ENCODE results near the gene THEMIS. TPM values are rescaled to one million over a fixed set of nuclear protein-coding genes. Genes with fewer than 3 reads are reported as not detected.

Gene THEMIS
- total RNA-seq, 1 experiment from 2014 or later = 0.05 TPM

GRCh38 chr6:127878115-127878514 is 22.7 kb downstream of the THEMIS start:
- TF ChIP-seq POLR2AphosphoS5 (IDR thresholded peaks at IDR 0.05; ENCODE audit: low read depth, low read length) (no peak), REST (IDR thresholded peaks at IDR 0.05; ENCODE audit: insufficient read depth in 1 of 2, low read depth in 2 of 2, low read length in 1 of 2) (no peak), SIN3A (IDR thresholded peaks at IDR 0.05; ENCODE audit: borderline replicate concordance, insufficient read depth, low read depth, low read length) (no peak), TCF7L2 (IDR thresholded peaks at IDR 0.05; ENCODE audit: low read depth, low read length) (no peak), CTCF (IDR thresholded peaks at IDR 0.05) (no peak)
- in situ Hi-C loops (cut with HindIII; ENCODE audit: low pct_unique_long_range_greater_than_20kb, low sequenced_read_pairs) (no loop called here), intact Hi-C loops (cut with micrococcal nuclease; ENCODE audit: unreplicated experiment) (no loop called here)
- ChIA-PET CTCF (no interaction called here), POLR2A (no interaction called here)
- no TSS peak for BruUV-seq (replicated peaks)
- no peaks in the 10 kb centered on the region for H3K27me3 ChIP-seq (ENCODE audit: control insufficient read depth, insufficient read depth, low read length)
- no peak for DNase-seq (ENCODE audit: low read depth, low spot score)
- no peak overlapping the region for H3K27ac ChIP-seq (ENCODE audit: low read length)
- H3K9me3 ChIP-seq (ENCODE audit: control insufficient read depth, insufficient read depth, low read depth, low read length) = no peaks in the 10 kb centered on the region
- no peak for ATAC-seq
- H3K4me1 ChIP-seq (ENCODE audit: control insufficient read depth, insufficient read depth, low read length) = no peaks in the 10 kb centered on the region
- no peaks in the 10 kb centered on the region for H3K36me3 ChIP-seq (ENCODE audit: control insufficient read depth, insufficient read depth, low read length)
- H3K4me3 ChIP-seq (ENCODE audit: low read depth in 2 of 2, low read length in 2 of 2) = no peak overlapping the region

- H3K4me1 ChIP-seq (ENCODE audit: control insufficient read depth, insufficient read depth, low read length) = no peaks in the 10 kb centered on the region
- in situ Hi-C loops (cut with HindIII; ENCODE audit: low pct_unique_long_range_greater_than_20kb, low sequenced_read_pairs) = no loop called here
- no peak for TF ChIP-seq SIN3A (IDR thresholded peaks at IDR 0.05; ENCODE audit: borderline replicate concordance, insufficient read depth, low read depth, low read length)
- TF ChIP-seq POLR2AphosphoS5 (IDR thresholded peaks at IDR 0.05; ENCODE audit: low read depth, low read length) = no peak
- TF ChIP-seq CTCF (IDR thresholded peaks at IDR 0.05) = no peak
- no peak for TF ChIP-seq REST (IDR thresholded peaks at IDR 0.05; ENCODE audit: insufficient read depth in 1 of 2, low read depth in 2 of 2, low read length in 1 of 2)
- no peak for TF ChIP-seq TCF7L2 (IDR thresholded peaks at IDR 0.05; ENCODE audit: low read depth, low read length)
- no TSS peak for BruUV-seq (replicated peaks)
- ATAC-seq (no peak), DNase-seq (ENCODE audit: low read depth, low spot score) (no peak)
- H3K27me3 ChIP-seq (ENCODE audit: control insufficient read depth, insufficient read depth, low read length) = no peaks in the 10 kb centered on the region
- no peak overlapping the region for H3K27ac ChIP-seq (ENCODE audit: low read length)
- no peaks in the 10 kb centered on the region for H3K36me3 ChIP-seq (ENCODE audit: control insufficient read depth, insufficient read depth, low read length)
- no peak overlapping the region for H3K4me3 ChIP-seq (ENCODE audit: low read depth in 2 of 2, low read length in 2 of 2)
- intact Hi-C loops (cut with micrococcal nuclease; ENCODE audit: unreplicated experiment) = no loop called here
- CTCF ChIA-PET = no interaction called here
- POLR2A ChIA-PET = no interaction called here
- no peaks in the 10 kb centered on the region for H3K9me3 ChIP-seq (ENCODE audit: control insufficient read depth, insufficient read depth, low read depth, low read length)
Observed at GRCh38 chr6:127877231-127877630, 23.6 kb downstream of the THEMIS start.

Measured in Panc1 (cell line).